Heart right ventricle (tissue), 16 donors: ENCODE measurements around the gene GP5. TPM values are rescaled to one million over a fixed set of nuclear protein-coding genes. Genes with fewer than 3 reads are reported as not detected.

Source experiments
- ATAC-seq, 8 donors: fragments of 200-7000 bp; cut with Tn5 transposase; one replicate each; pipeline ENCODE4 v1.9.1; 2020; ENCODE audit warnings: mild to moderate bottlenecking in 8 of 8, moderate library complexity in 8 of 8, moderate number of reproducible peaks in 1 of 8
- DNase-seq, 2 donors: peaks; one replicate each; pipeline ENCODE4 v3.0.0-alpha.2; 2020
- H3K27ac ChIP-seq, 10 donors: fragments of 200-600 bp; sonication (generic) in 2 of 10; one replicate each; pipeline versions ENCODE4 v1.5.0 to v1.8.0; 2020 to 2022; ENCODE audit warnings: mild to moderate bottlenecking in 3 of 10
- H3K27me3 ChIP-seq, 7 donors: fragments of 200-600 bp; one replicate each; pipeline ENCODE4 v1.8.0; 2021 to 2022; ENCODE audit warnings: mild to moderate bottlenecking in 2 of 7
- H3K36me3 ChIP-seq, 9 donors: fragments of 200-600 bp; sonication (generic) in 1 of 9; one replicate each; pipeline versions ENCODE4 v1.5.0 to v1.8.0; 2020 to 2022; ENCODE audit warnings: mild to moderate bottlenecking in 2 of 9
- H3K4me1 ChIP-seq, 9 donors: fragments of 200-600 bp; sonication (generic) in 1 of 9; one replicate each; pipeline versions ENCODE4 v1.5.0 to v1.8.0; 2020 to 2022; ENCODE audit warnings: mild to moderate bottlenecking in 4 of 9
- H3K4me3 ChIP-seq, 10 donors: fragments of 200-600 bp; sonication (generic) in 2 of 10; one replicate each; pipeline versions ENCODE4 v1.5.0 to v1.8.0; 2020 to 2022; ENCODE audit warnings: mild to moderate bottlenecking in 7 of 10, moderate library complexity in 2 of 10
- H3K9me3 ChIP-seq, 11 donors: fragments of 200-600 bp in 10 of 11; sonication (generic) in 2 of 11; one replicate each; pipeline versions ENCODE4 v1.5.0 to v1.8.0; 2013 to 2022; ENCODE audit warnings: mild to moderate bottlenecking in 2 of 11, control low read depth in 1 of 11, moderate library complexity in 1 of 11
- WGBS, 2 donors: extraction: QIAGEN DNeasy Blood & Tissue Kit; methylation state at CpG; one replicate each; pipeline ENCODE4 v1.1.7; 2013; ENCODE audit warnings: inconsistent platforms in 1 of 2; 5-methylcytosine and 5-hydroxymethylcytosine counted together
- intact Hi-C, 10 donors: fragments of 100-400 bp; cut with DNase I; formaldehyde crosslinking; loops; one replicate each; pipeline versions ENCODE4 v1.11.1 to v1.14.2; 2022
- polyA plus RNA-seq, 2 donors: library from polyadenylated mRNA; stranded (reverse); fragments of 200-250 nt; gene quantifications; one replicate each; pipeline ENCODE4 v1.2.3, GENCODE V29; 2013
- total RNA-seq, 10 donors: library from RNA; stranded (reverse); fragmentation: NEBNext Ultra II Directional in 3 of 10; extraction: Animal tissue kit (Norgen Biotek cat#: 25700) in 3 of 10; gene quantifications; one replicate each; pipeline versions ENCODE4 v1.2.1 to v1.2.4, GENCODE V29; 2021 to 2023
- TF ChIP-seq, protein P1 (sequence below), 9 donors: fragments of 200-600 bp; sonication (generic) in 2 of 9; IDR thresholded peaks; one replicate each; pipeline versions ENCODE4 v1.5.0 to v1.8.0; 2021 to 2022; ENCODE audit warnings: antibody characterized with exemption in 9 of 9, mild to moderate bottlenecking in 5 of 9, moderate library complexity in 1 of 9
- donor health status: Arrhythmogenic right ventricular cardiomyopathy.
- donor health status: ischemic (EF 13 %, LVEDD 7.1; RV severe dilation, severe dysfunction).
- donor health status: healthy with polysubstance abuse.
- donor health status: DM: no; HTN: yes; CAD: no.
- donor health status: DM: no; HTN: no; CAD: no.
- donor health status: ischemic (EF 25% LVEDD 6.9; RV normal size, moderate dysfunction).
- donor health status: ischemic (EF 25% LVEDD 5.7; RV mildly dilated, moderate dysfunction).
- donor health status: healthy.
- donor health status: DM: yes; HTN: yes; CAD: no.
- donor health status: Ischemic cardiomyopathy.
- donor health status: ischemic (EF 35%, LVEDD 5.7; RV mildly dilated, moderate dysfunction).
- donor health status: nonischemic (EF 11% LVEDD 7.7; RV severe dilation, severe dysfunction).
- donor health status: DM: yes; HTN: yes; CAD: no.
- donor health status: PGD.
- donor health status: ischemic (EF 29% LVEDD 5.4; RV normal size, mild dysfunction).
- donor health status: nonischemic (EF 23%, LVEDD 6.1; RV moderate dilation, normal function).

Gene GP5
- total and polyA plus RNA-seq, 12 donors: 0.01 to 0.21 (median 0.13) TPM; not detected in 5

DNA sequence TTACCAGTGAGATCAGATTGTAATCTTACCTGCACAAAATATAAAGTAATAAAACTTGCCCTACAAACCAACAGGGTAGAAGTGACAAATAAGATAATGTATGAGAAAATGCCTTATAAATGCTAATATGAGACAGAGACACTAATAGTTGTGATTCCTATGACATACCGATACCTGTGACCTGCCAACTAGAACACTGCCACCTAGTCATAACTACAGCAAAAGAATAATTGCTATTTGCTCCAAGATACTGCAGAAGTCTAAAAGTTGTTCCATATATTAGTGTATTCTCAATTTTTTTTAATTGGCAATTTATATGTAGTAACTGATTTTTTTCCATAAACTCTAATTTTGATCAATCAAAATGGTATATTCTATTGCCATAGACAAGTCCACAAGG, 25.3 kb upstream of the GP5 start:
- TF ChIP-seq, protein P1, sequence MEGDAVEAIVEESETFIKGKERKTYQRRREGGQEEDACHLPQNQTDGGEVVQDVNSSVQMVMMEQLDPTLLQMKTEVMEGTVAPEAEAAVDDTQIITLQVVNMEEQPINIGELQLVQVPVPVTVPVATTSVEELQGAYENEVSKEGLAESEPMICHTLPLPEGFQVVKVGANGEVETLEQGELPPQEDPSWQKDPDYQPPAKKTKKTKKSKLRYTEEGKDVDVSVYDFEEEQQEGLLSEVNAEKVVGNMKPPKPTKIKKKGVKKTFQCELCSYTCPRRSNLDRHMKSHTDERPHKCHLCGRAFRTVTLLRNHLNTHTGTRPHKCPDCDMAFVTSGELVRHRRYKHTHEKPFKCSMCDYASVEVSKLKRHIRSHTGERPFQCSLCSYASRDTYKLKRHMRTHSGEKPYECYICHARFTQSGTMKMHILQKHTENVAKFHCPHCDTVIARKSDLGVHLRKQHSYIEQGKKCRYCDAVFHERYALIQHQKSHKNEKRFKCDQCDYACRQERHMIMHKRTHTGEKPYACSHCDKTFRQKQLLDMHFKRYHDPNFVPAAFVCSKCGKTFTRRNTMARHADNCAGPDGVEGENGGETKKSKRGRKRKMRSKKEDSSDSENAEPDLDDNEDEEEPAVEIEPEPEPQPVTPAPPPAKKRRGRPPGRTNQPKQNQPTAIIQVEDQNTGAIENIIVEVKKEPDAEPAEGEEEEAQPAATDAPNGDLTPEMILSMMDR (IDR thresholded peaks at IDR 0.05): no peak
- Histone ChIP-seq H3K27ac (no peak overlapping the region), H3K36me3 (peaks cover 0 to 98% (median 41%) of the 10 kb centered on the region in 9 donors), H3K9me3 (no peaks in the 10 kb centered on the region), H3K4me1 (peaks cover 0 to 23% (median 8%) of the 10 kb centered on the region in 9 donors), H3K27me3 (no peaks in the 10 kb centered on the region), H3K4me3 (no peak overlapping the region)
- intact Hi-C loops: no loop called here
- ATAC-seq: no peak
- WGBS, 2 donors: 83 to 98% methylated on average over 1 of the region's 1 CpG
- DNase-seq: no peak

DNA sequence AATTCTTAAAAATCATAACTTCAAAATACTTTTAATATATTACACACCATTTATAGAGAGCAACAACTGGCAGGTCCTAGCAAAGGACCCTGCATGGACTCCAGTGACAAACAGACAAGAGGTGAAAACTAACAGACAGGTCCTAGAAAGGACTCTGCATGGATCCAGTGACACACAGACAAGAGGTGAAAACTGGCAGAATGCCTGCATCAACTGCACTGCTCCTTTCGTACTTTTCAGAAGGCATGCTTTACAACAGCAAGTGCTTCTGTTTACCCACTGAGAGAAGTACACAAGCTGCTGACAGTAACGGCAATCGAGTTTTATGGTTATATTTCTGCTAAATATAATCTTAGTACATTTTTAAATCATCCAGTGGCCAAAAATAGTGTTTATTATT, 24.3 kb upstream of the GP5 start:
- no peaks in the 10 kb centered on the region for H3K9me3 ChIP-seq
- no peak overlapping the region for H3K27ac ChIP-seq
- H3K36me3 ChIP-seq: peaks cover 0 to 98% (median 39%) of the 10 kb centered on the region in 9 donors
- DNase-seq (peak in 1 of 2 donors; percentile 20), ATAC-seq (peak in 4 of 8 donors; percentile 48 to 82 (median 55))
- TF ChIP-seq, protein P1 (IDR thresholded peaks at IDR 0.05): no peak
- intact Hi-C loops: no loop called here
- WGBS, 2 donors: 54 to 70% methylated on average over 3 of the region's 3 CpGs
- H3K4me1 ChIP-seq: peaks cover 0 to 23% (median 8%) of the 10 kb centered on the region in 9 donors
- H3K27me3 ChIP-seq: no peaks in the 10 kb centered on the region
- H3K4me3 ChIP-seq: no peak overlapping the region

DNA sequence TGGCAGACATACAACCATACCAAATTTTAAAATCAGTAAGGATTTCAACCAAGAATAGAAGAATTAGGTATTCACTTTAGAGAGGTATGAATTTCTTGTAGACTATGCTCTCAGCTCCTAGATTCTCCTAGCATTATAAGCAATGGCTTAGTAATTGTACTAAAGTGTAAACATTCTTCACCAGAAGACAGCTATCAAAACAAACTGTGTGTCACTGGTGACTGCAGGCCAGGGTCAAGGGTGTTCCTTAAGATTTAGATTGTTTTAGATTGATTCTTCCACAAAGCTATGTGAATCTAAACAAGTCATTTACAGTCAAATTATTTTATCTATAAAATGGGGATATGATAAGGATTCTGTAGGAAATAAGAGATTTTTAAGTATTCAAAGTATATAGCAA, 23.1 kb upstream of the GP5 start:
- peaks cover 0 to 23% (median 8%) of the 10 kb centered on the region in 9 donors for H3K4me1 ChIP-seq
- H3K4me3 ChIP-seq: no peak overlapping the region
- no peaks in the 10 kb centered on the region for H3K9me3 ChIP-seq
- DNase-seq: no peak
- H3K27ac ChIP-seq: no peak overlapping the region
- TF ChIP-seq, protein P1 (IDR thresholded peaks at IDR 0.05): no peak
- no peak for ATAC-seq
- no peaks in the 10 kb centered on the region for H3K27me3 ChIP-seq
- intact Hi-C loops: no loop called here
- H3K36me3 ChIP-seq: peaks cover 0 to 89% (median 34%) of the 10 kb centered on the region in 9 donors

DNA sequence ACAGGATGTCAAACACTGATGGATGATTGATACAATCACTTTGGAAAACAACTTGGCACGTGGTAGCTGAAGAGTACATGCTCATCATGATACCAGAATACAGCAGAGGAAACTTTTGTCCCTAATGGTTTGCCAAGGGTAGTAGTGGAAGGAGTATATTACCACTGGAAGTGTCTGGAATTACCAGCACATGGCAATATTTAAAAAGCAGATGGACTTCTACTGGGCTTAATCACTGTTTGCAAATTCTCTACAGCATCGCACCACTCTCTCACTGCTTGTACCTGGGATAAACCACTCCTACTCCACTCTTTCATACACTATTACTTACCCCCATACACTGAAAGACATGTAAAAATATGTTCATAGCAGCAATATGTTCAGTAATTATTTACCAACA, 19.6 kb upstream of the GP5 start:
- TF ChIP-seq, protein P1 (IDR thresholded peaks at IDR 0.05): no peak
- intact Hi-C loops: no loop called here
- Histone ChIP-seq H3K9me3 (no peaks in the 10 kb centered on the region), H3K4me1 (peaks cover 0 to 21% (median 8%) of the 10 kb centered on the region in 9 donors), H3K27ac (no peak overlapping the region), H3K27me3 (no peaks in the 10 kb centered on the region), H3K4me3 (no peak overlapping the region), H3K36me3 (peaks cover 0 to 82% (median 12%) of the 10 kb centered on the region in 9 donors)
- ATAC-seq (no peak), DNase-seq (no peak)
- WGBS, 2 donors: 91 to 93% methylated on average over 2 of the region's 2 CpGs
